Measurements from ENCODE around the gene RYR3. TPM values are rescaled to one million over a fixed set of nuclear protein-coding genes. Genes with fewer than 3 reads are reported as not detected.

The RYR3 gene
- total and polyA plus RNA-seq, 10 of the 15 experiments (the other 5 are each of a cell fraction or from before 2014, with no cell fraction given) = under 0.01 to 0.44 (median 0.16) TPM; not detected in 5

GRCh38 chr15:33395846-33396245, 85.1 kb downstream of the RYR3 start:
- FAIRE-seq (no peak), DNase-seq (ENCODE audit: low read depth, low spot score) (no peak)

More at GRCh38 chr15:33395846-33396245, 85.1 kb downstream of the RYR3 start:
- WGBS (ENCODE audit: insufficient coverage, insufficient replicate concordance, low lambda C conversion rate, missing lambda C conversion rate) = 35% methylated on average over 7 of the region's 7 CpGs
- ChIA-PET CTCF (no interaction called here), SMC1A (ENCODE audit: uncharacterized antibody, unreplicated experiment) (no interaction called here), POLR2A (no interaction called here), RAD21 (ENCODE audit: unreplicated experiment) (no interaction called here)
- no peak for ATAC-seq
- BruUV-seq (replicated peaks) = no TSS peak
- Histone ChIP-seq H3K27me3 (replicated peaks in 1 of 2; ENCODE audit: control insufficient read depth in 2 of 2, insufficient read depth in 2 of 2, low read length in 1 of 2) (no peaks in the 10 kb centered on the region; a peak in 3 of 4 replicates), H2AFZ (ENCODE audit: control insufficient read depth, low read depth, low read length) (no peak overlapping the region), H3K36me3 (ENCODE audit: control insufficient read depth in 2 of 2, insufficient read depth in 2 of 2, low read length in 1 of 2) (no peaks in the 10 kb centered on the region), H4K20me1 (ENCODE audit: control insufficient read depth, insufficient read depth) (no peaks in the 10 kb centered on the region), H3K4me2 (ENCODE audit: control insufficient read depth, insufficient read depth) (no peak overlapping the region), H3K79me2 (ENCODE audit: control insufficient read depth, insufficient read depth, low read length) (no peaks in the 10 kb centered on the region), H3K4me1 (ENCODE audit: control insufficient read depth, insufficient read depth, low read length) (no peaks in the 10 kb centered on the region), H3K9ac (ENCODE audit: control insufficient read depth, insufficient read depth, low read length) (no peak overlapping the region), H3K4me3 (no peak overlapping the region), H3K27ac (ENCODE audit: control insufficient read depth, insufficient read depth) (no peak overlapping the region), H3K9me3 (replicated peaks; ENCODE audit: control insufficient read depth, insufficient read depth, low read length) (no peaks in the 10 kb centered on the region)
- intact Hi-C loops (cut with micrococcal nuclease; ENCODE audit: unreplicated experiment) (no loop called here), in situ Hi-C loops (cut with MboI) (no loop called here)
- TF ChIP-seq TBL1XR1 (IDR thresholded peaks at IDR 0.05; ENCODE audit: low read depth, low read length) = no peak
- no peak for TF ChIP-seq YBX1 (IDR thresholded peaks at IDR 0.05)
- no peak for TF ChIP-seq ETV6 (conservative IDR thresholded peaks at IDR 0.05 in 1 of 2, IDR thresholded peaks at IDR 0.05 in 1 of 2; ENCODE audit: borderline replicate concordance in 1 of 2, low read depth in 1 of 2)
- no peak for TF ChIP-seq NFYB (IDR thresholded peaks at IDR 0.05; ENCODE audit: insufficient read depth, low read depth, low read length)
- no peak for TF ChIP-seq TCF3 (IDR thresholded peaks at IDR 0.05; ENCODE audit: borderline replicate concordance, insufficient read depth, low read depth, low read length)
- TF ChIP-seq CBX3 (IDR thresholded peaks at IDR 0.05; ENCODE audit: borderline replicate concordance, low read depth) = no peak
- no peak for TF ChIP-seq JUNB (IDR thresholded peaks at IDR 0.05)
- no peak for TF ChIP-seq HCFC1 (IDR thresholded peaks at IDR 0.05; ENCODE audit: low read length)
- TF ChIP-seq PKNOX1 (IDR thresholded peaks at IDR 0.05) = no peak
- no peak for TF ChIP-seq BCL3 (IDR thresholded peaks at IDR 0.05; ENCODE audit: borderline replicate concordance, insufficient read depth, low read depth, low read length, poor library complexity, severe bottlenecking)
- no peak for TF ChIP-seq SIX5 (IDR thresholded peaks at IDR 0.05; ENCODE audit: low read depth, low read length, severe bottlenecking)
- no peak for TF ChIP-seq SREBF1 (IDR thresholded peaks at IDR 0.05; ENCODE audit: low read length)
- TF ChIP-seq CBFB (IDR thresholded peaks at IDR 0.05; ENCODE audit: low read depth) = no peak
